GM18520 (cell line): ENCODE measurements around the gene SLC44A1.

Source experiments
- ATAC-seq: cut with Tn5 transposase; IDR thresholded peaks from one replicate; pipeline ENCODE4 v1.9.1; 2021; ENCODE audit not compliant: unreplicated experiment

The SLC44A1 gene

GRCh38 chr9:105269593-105269992 is 25.1 kb downstream of the SLC44A1 start:
- no peak for ATAC-seq

- no peak for ATAC-seq
Measured at GRCh38 chr9:105270711-105271110, 26.3 kb downstream of the SLC44A1 start.

GRCh38 chr9:105273731-105274130 is 29.3 kb downstream of the SLC44A1 start:
- no peak for ATAC-seq

- ATAC-seq: no peak
Measured at GRCh38 chr9:105275111-105275510, 30.7 kb downstream of the SLC44A1 start.

GRCh38 chr9:105275938-105276337 is 31.5 kb downstream of the SLC44A1 start:
- no peak for ATAC-seq

GRCh38 chr9:105278751-105279150 is 34.3 kb downstream of the SLC44A1 start:
- ATAC-seq: no peak

GRCh38 chr9:105280691-105281090 is 36.2 kb downstream of the SLC44A1 start:
- ATAC-seq: no peak

- ATAC-seq: no peak
Measured at GRCh38 chr9:105281272-105281671, 36.8 kb downstream of the SLC44A1 start.

GRCh38 chr9:105281926-105282325 is 37.5 kb downstream of the SLC44A1 start:
- no peak for ATAC-seq

GRCh38 chr9:105282870-105283621 is 38.6 kb downstream of the SLC44A1 start:
- ATAC-seq: no peak

- no peak for ATAC-seq
Measured at GRCh38 chr9:105283795-105284194, 39.3 kb downstream of the SLC44A1 start.

- no peak for ATAC-seq
Measured at GRCh38 chr9:105284463-105284862, 40.0 kb downstream of the SLC44A1 start.

- ATAC-seq: no peak
Measured at GRCh38 chr9:105286098-105286497, 41.6 kb downstream of the SLC44A1 start.

- no peak for ATAC-seq
Measured at GRCh38 chr9:105289305-105289704, 44.9 kb downstream of the SLC44A1 start.

- no peak for ATAC-seq
Measured at GRCh38 chr9:105290418-105290817, 46.0 kb downstream of the SLC44A1 start.

- no peak for ATAC-seq
Measured at GRCh38 chr9:105290954-105291353, 46.5 kb downstream of the SLC44A1 start.

GRCh38 chr9:105291422-105291859 is 47.0 kb downstream of the SLC44A1 start:
- ATAC-seq: no peak

- no peak for ATAC-seq
Measured at GRCh38 chr9:105291938-105292337, 47.5 kb downstream of the SLC44A1 start.

- ATAC-seq: no peak
Measured at GRCh38 chr9:105293408-105293807, 49.0 kb downstream of the SLC44A1 start.

- no peak for ATAC-seq
Measured at GRCh38 chr9:105295201-105295550, 50.7 kb downstream of the SLC44A1 start.

- no peak for ATAC-seq
Measured at GRCh38 chr9:105295986-105296385, 51.5 kb downstream of the SLC44A1 start.

GRCh38 chr9:105296445-105296844 is 52.0 kb downstream of the SLC44A1 start:
- no peak for ATAC-seq

GRCh38 chr9:105296877-105297287 is 52.4 kb downstream of the SLC44A1 start:
- no peak for ATAC-seq
